T-cell (primary cell): ENCODE data around the gene RGS7. TPM values are rescaled to one million over a fixed set of nuclear protein-coding genes. Genes with fewer than 3 reads are reported as not detected.

Experiments used
- ATAC-seq, 4 experiments: fragments of 200-7000 bp in 3 of 4; fragments of 150-1000 bp in 1 of 4; cut with Tn5 transposase; replicated peaks in 1 of 4; 1 replicate in 3 of 4; 2 replicates in 1 of 4; pipeline ENCODE4 v1.10.0; 2021; ENCODE audit warnings: moderate library complexity in 3 of 4, mild to moderate bottlenecking in 2 of 4, moderate number of reproducible peaks in 1 of 4
- CTCF ChIA-PET, 2 donors: fragments of 300-600 bp; sonication (Branson Sonifier 250); formaldehyde crosslinking; loops; one replicate each; lab custom pipeline; 2022; ENCODE audit warnings: antibody characterized with exemption in 2 of 2; lab: Charles Lee
- POLR2A ChIA-PET, 2 donors: fragments of 300-600 bp; sonication (Branson Sonifier 250); formaldehyde crosslinking; loops; one replicate each; lab custom pipeline; 2022; ENCODE audit warnings: antibody characterized with exemption in 2 of 2; lab: Charles Lee
- DNase-seq, 35 experiments: peaks; one replicate each; pipeline versions ENCODE4 v3.0.0 to v3.0.0-alpha.2; 2013 to 2023
- H3K27ac ChIP-seq: one replicate; pipeline ENCODE4 v1.5.1; 2013; ENCODE audit warnings: low read length
- H3K27me3 ChIP-seq, 2 experiments: replicated peaks in 1 of 2; 1 replicate in 1 of 2; 2 replicates in 1 of 2; pipeline versions ENCODE4 v1.6.1 to v1.7.0; 2013; ENCODE audit warnings: low read length in 1 of 2, mixed read lengths in 1 of 2; ENCODE audit not compliant: control insufficient read depth in 2 of 2, insufficient read depth in 2 of 2; ENCODE audit errors: extremely low read depth in 1 of 2
- H3K36me3 ChIP-seq, 2 donors: 1 replicate in 1 of 2; 2 replicates in 1 of 2; pipeline versions ENCODE4 v1.6.1 to v1.7.0; 2013; ENCODE audit warnings: low read length in 1 of 2; ENCODE audit not compliant: control insufficient read depth in 2 of 2, insufficient read depth in 1 of 2; ENCODE audit errors: extremely low read depth in 1 of 2
- H3K4me1 ChIP-seq, 2 experiments: 1 replicate in 1 of 2; 2 replicates in 1 of 2; pipeline versions ENCODE4 v1.6.1 to v1.7.0; 2013; ENCODE audit warnings: low read length in 2 of 2, mixed read lengths in 1 of 2; ENCODE audit not compliant: insufficient read depth in 2 of 2, control insufficient read depth in 1 of 2; ENCODE audit errors: extremely low read depth in 1 of 2
- H3K4me3 ChIP-seq, 2 donors: 1 replicate in 1 of 2; 2 replicates in 1 of 2; pipeline versions ENCODE4 v1.5.1 to v1.7.0; 2013; ENCODE audit warnings: mild to moderate bottlenecking in 2 of 2, low read length in 1 of 2, moderate library complexity in 1 of 2; ENCODE audit not compliant: control insufficient read depth in 1 of 2; ENCODE audit errors: extremely low read depth in 1 of 2
- H3K9me3 ChIP-seq: 2 replicates; pipeline ENCODE4 v1.7.0; 2013
- H3K27ac Mint-ChIP-seq, 2 donors: one replicate each; pipeline ENCODE4 v1.8.0; 2020 to 2021; ENCODE audit warnings: mild to moderate bottlenecking in 2 of 2, mixed read lengths in 2 of 2
- H3K27me3 Mint-ChIP-seq, 2 donors: one replicate each; pipeline ENCODE4 v1.8.0; 2021 to 2022; ENCODE audit warnings: mixed read lengths in 2 of 2
- H3K36me3 Mint-ChIP-seq: one replicate; pipeline ENCODE4 v1.8.0; 2021; ENCODE audit warnings: mixed read lengths
- H3K4me1 Mint-ChIP-seq, 3 donors: one replicate each; pipeline ENCODE4 v1.8.0; 2020 to 2022; ENCODE audit warnings: mixed read lengths in 3 of 3, mild to moderate bottlenecking in 1 of 3
- H3K4me3 Mint-ChIP-seq, 3 donors: one replicate each; pipeline ENCODE4 v1.8.0; 2020 to 2022; ENCODE audit warnings: mild to moderate bottlenecking in 3 of 3, mixed read lengths in 3 of 3, moderate library complexity in 3 of 3
- H3K9me3 Mint-ChIP-seq, 3 donors: one replicate each; pipeline ENCODE4 v1.8.0; 2020 to 2022; ENCODE audit warnings: mixed read lengths in 3 of 3
- WGBS: methylation state at CpG from one replicate; pipeline ENCODE4 v1.1.5; 2013; ENCODE audit warnings: missing lambda C conversion rate; ENCODE audit not compliant: insufficient coverage; 5-methylcytosine and 5-hydroxymethylcytosine counted together
- total RNA-seq, 35 experiments: library from RNA in 6 of 35; stranded (reverse) in 6 of 35; fragments of 120-200 nt in 1 of 35; gene quantifications; one replicate each; pipeline versions ENCODE4 v1.2.1 to v1.2.4 and lab custom pipeline; 2013 to 2026

Gene RGS7
- total RNA-seq, 5 donors from 2014 or later (not counting 1 experiment from before 2014, with no cell fraction given): not detected

GRCh38 chr1:240860023-240860422, 497.0 kb downstream of the RGS7 start:
- POLR2A ChIA-PET: no interaction called here
- peaks cover 0 to 12% (median 0%) of the 10 kb centered on the region in 3 donors for H3K9me3 Mint-ChIP-seq

GRCh38 chr1:240854367-240854766, 502.6 kb downstream of the RGS7 start:
- H3K36me3 ChIP-seq: no peaks in the 10 kb centered on the region
- Mint-ChIP-seq H3K4me1 (no peaks in the 10 kb centered on the region), H3K27ac (no peak overlapping the region), H3K36me3 (no peaks in the 10 kb centered on the region), H3K4me3 (no peak overlapping the region), H3K9me3 (peaks cover 9 to 25% (median 16%) of the 10 kb centered on the region in 3 donors), H3K27me3 (no peaks in the 10 kb centered on the region)
- H3K27me3 ChIP-seq: no peaks in the 10 kb centered on the region
- no peaks in the 10 kb centered on the region for H3K4me1 ChIP-seq
- DNase-seq (no peak), ATAC-seq (no peak)
- POLR2A ChIA-PET: no interaction called here
- no CpG with 5 or more reads among the region's 6 CpGs for WGBS
- CTCF ChIA-PET: no interaction called here
- no peak overlapping the region for H3K27ac ChIP-seq
- H3K4me3 ChIP-seq: no peak overlapping the region
- H3K9me3 ChIP-seq: no peaks in the 10 kb centered on the region

More at GRCh38 chr1:240860023-240860422, 497.0 kb downstream of the RGS7 start:
- CTCF ChIA-PET: no interaction called here
- H3K4me3 Mint-ChIP-seq: no peak overlapping the region
- Histone ChIP-seq H3K9me3 (no peaks in the 10 kb centered on the region), H3K36me3 (no peaks in the 10 kb centered on the region), H3K27me3 (no peaks in the 10 kb centered on the region), H3K4me3 (no peak overlapping the region), H3K27ac (no peak overlapping the region), H3K4me1 (no peaks in the 10 kb centered on the region)
- H3K36me3 Mint-ChIP-seq: no peaks in the 10 kb centered on the region
- DNase-seq (no peak), ATAC-seq (no peak)
- no peaks in the 10 kb centered on the region for H3K27me3 Mint-ChIP-seq
- H3K27ac Mint-ChIP-seq: no peak overlapping the region
- WGBS: 67% methylated on average over 1 of the region's 3 CpGs
- no peaks in the 10 kb centered on the region for H3K4me1 Mint-ChIP-seq

GRCh38 chr1:240847325-240847724, 509.7 kb downstream of the RGS7 start:
- H3K27ac Mint-ChIP-seq: no peak overlapping the region
- no peak for DNase-seq
- H3K27ac ChIP-seq: no peak overlapping the region
- H3K36me3 ChIP-seq: no peaks in the 10 kb centered on the region
- H3K4me3 ChIP-seq: no peak overlapping the region
- POLR2A ChIA-PET: no interaction called here
- CTCF ChIA-PET: no interaction called here
- H3K36me3 Mint-ChIP-seq: no peaks in the 10 kb centered on the region
- peaks cover 9 to 24% (median 13%) of the 10 kb centered on the region in 3 donors for H3K9me3 Mint-ChIP-seq
- no peaks in the 10 kb centered on the region for H3K27me3 Mint-ChIP-seq
- H3K4me3 Mint-ChIP-seq: no peak overlapping the region
- no peaks in the 10 kb centered on the region for H3K4me1 ChIP-seq
- ATAC-seq: no peak
- H3K27me3 ChIP-seq: no peaks in the 10 kb centered on the region
- no CpG with 5 or more reads among the region's 2 CpGs for WGBS
- no peaks in the 10 kb centered on the region for H3K9me3 ChIP-seq
- H3K4me1 Mint-ChIP-seq: no peaks in the 10 kb centered on the region

- Mint-ChIP-seq H3K36me3 (no peaks in the 10 kb centered on the region), H3K4me1 (no peaks in the 10 kb centered on the region), H3K9me3 (peaks cover 0 to 8% (median 3%) of the 10 kb centered on the region in 3 donors), H3K27me3 (no peaks in the 10 kb centered on the region), H3K4me3 (no peak overlapping the region), H3K27ac (no peak overlapping the region)
- ATAC-seq (no peak), DNase-seq (no peak)
- no peaks in the 10 kb centered on the region for H3K4me1 ChIP-seq
- no peaks in the 10 kb centered on the region for H3K27me3 ChIP-seq
- ChIA-PET CTCF (no interaction called here), POLR2A (no interaction called here)
- WGBS: no CpG with 5 or more reads among the region's 1 CpG
- H3K36me3 ChIP-seq: no peaks in the 10 kb centered on the region
- H3K9me3 ChIP-seq: no peaks in the 10 kb centered on the region
- H3K27ac ChIP-seq: no peak overlapping the region
- H3K4me3 ChIP-seq: no peak overlapping the region
Observed at GRCh38 chr1:240844486-240844885, 512.5 kb downstream of the RGS7 start.

GRCh38 chr1:240843798-240844197, 513.2 kb downstream of the RGS7 start:
- Mint-ChIP-seq H3K27ac (no peak overlapping the region), H3K4me1 (no peaks in the 10 kb centered on the region), H3K36me3 (no peaks in the 10 kb centered on the region), H3K27me3 (no peaks in the 10 kb centered on the region), H3K9me3 (peaks cover 0 to 12% (median 3%) of the 10 kb centered on the region in 3 donors), H3K4me3 (no peak overlapping the region)
- WGBS: 50% methylated on average over 3 of the region's 3 CpGs
- Histone ChIP-seq H3K27ac (no peak overlapping the region), H3K9me3 (no peaks in the 10 kb centered on the region), H3K4me1 (no peaks in the 10 kb centered on the region), H3K36me3 (no peaks in the 10 kb centered on the region), H3K27me3 (no peaks in the 10 kb centered on the region), H3K4me3 (no peak overlapping the region)
- no peak for ATAC-seq
- DNase-seq: no peak
- POLR2A ChIA-PET: no interaction called here
- CTCF ChIA-PET: no interaction called here

- Histone ChIP-seq H3K27me3 (no peaks in the 10 kb centered on the region), H3K4me3 (no peak overlapping the region), H3K9me3 (no peaks in the 10 kb centered on the region), H3K36me3 (no peaks in the 10 kb centered on the region), H3K27ac (no peak overlapping the region), H3K4me1 (no peaks in the 10 kb centered on the region)
- Mint-ChIP-seq H3K27me3 (no peaks in the 10 kb centered on the region), H3K27ac (no peak overlapping the region), H3K36me3 (no peaks in the 10 kb centered on the region), H3K9me3 (peaks cover 4 to 9% (median 7%) of the 10 kb centered on the region in 3 donors), H3K4me3 (no peak overlapping the region), H3K4me1 (no peaks in the 10 kb centered on the region)
- ATAC-seq (no peak), DNase-seq (no peak)
- POLR2A ChIA-PET: no interaction called here
- CTCF ChIA-PET: no interaction called here
- 57% methylated on average over 1 of the region's 1 CpG for WGBS
Observed at GRCh38 chr1:240836271-240836670, 520.7 kb downstream of the RGS7 start.

- no peaks in the 10 kb centered on the region for H3K4me1 Mint-ChIP-seq
- DNase-seq (no peak), ATAC-seq (no peak)
- H3K4me3 Mint-ChIP-seq: no peak overlapping the region
- Histone ChIP-seq H3K27ac (no peak overlapping the region), H3K4me3 (no peak overlapping the region), H3K9me3 (no peaks in the 10 kb centered on the region), H3K36me3 (no peaks in the 10 kb centered on the region), H3K4me1 (no peaks in the 10 kb centered on the region), H3K27me3 (no peaks in the 10 kb centered on the region)
- H3K9me3 Mint-ChIP-seq: peaks cover 4 to 9% (median 4%) of the 10 kb centered on the region in 3 donors
- 86% methylated on average over 6 of the region's 9 CpGs for WGBS
- ChIA-PET POLR2A (no interaction called here), CTCF (no interaction called here)
- no peaks in the 10 kb centered on the region for H3K36me3 Mint-ChIP-seq
- H3K27me3 Mint-ChIP-seq: no peaks in the 10 kb centered on the region
- H3K27ac Mint-ChIP-seq: no peak overlapping the region
Observed at GRCh38 chr1:240835291-240835690, 521.7 kb downstream of the RGS7 start.
